HG02678 (cell line): ENCODE results near the gene ANKRD44.

Experiments used
- ATAC-seq: cut with Tn5 transposase; IDR thresholded peaks from one replicate; pipeline ENCODE4 v1.9.1; 2021; ENCODE audit warnings: mild to moderate bottlenecking, moderate library complexity; ENCODE audit not compliant: unreplicated experiment

Gene ANKRD44

GRCh38 chr2:197265036-197265435 is 45.5 kb downstream of the ANKRD44 start:
- ATAC-seq: no peak

- no peak for ATAC-seq
Observed at GRCh38 chr2:197264332-197264731, 46.2 kb downstream of the ANKRD44 start.

- no peak for ATAC-seq
Observed at GRCh38 chr2:197263077-197263476, 47.5 kb downstream of the ANKRD44 start.

GRCh38 chr2:197261808-197262226 is 48.8 kb downstream of the ANKRD44 start:
- ATAC-seq: peak; percentile 48

GRCh38 chr2:197259470-197259999 is 51.0 kb downstream of the ANKRD44 start:
- ATAC-seq: peak; percentile 21

GRCh38 chr2:197258580-197258979 is 52.0 kb downstream of the ANKRD44 start:
- no peak for ATAC-seq

GRCh38 chr2:197256547-197257170 is 53.9 kb downstream of the ANKRD44 start:
- ATAC-seq: no peak

- ATAC-seq: no peak
Observed at GRCh38 chr2:197256021-197256420, 54.6 kb downstream of the ANKRD44 start.

- peak; percentile 91 for ATAC-seq
Observed at GRCh38 chr2:197255543-197255942, 55.0 kb downstream of the ANKRD44 start.

- peak; percentile 23 for ATAC-seq
Observed at GRCh38 chr2:197254776-197255530, 55.6 kb downstream of the ANKRD44 start.

GRCh38 chr2:197251576-197251975 is 59.0 kb downstream of the ANKRD44 start:
- no peak for ATAC-seq

GRCh38 chr2:197251163-197251562 is 59.4 kb downstream of the ANKRD44 start:
- no peak for ATAC-seq

- no peak for ATAC-seq
Observed at GRCh38 chr2:197250084-197250397, 60.5 kb downstream of the ANKRD44 start.

- ATAC-seq: no peak
Observed at GRCh38 chr2:197249381-197250083, 61.0 kb downstream of the ANKRD44 start.

GRCh38 chr2:197248623-197249022 is 62.0 kb downstream of the ANKRD44 start:
- ATAC-seq: peak; percentile 52

- no peak for ATAC-seq
Observed at GRCh38 chr2:197248001-197248401, 62.6 kb downstream of the ANKRD44 start.

- peak; percentile 75 for ATAC-seq
Observed at GRCh38 chr2:197247083-197247482, 63.5 kb downstream of the ANKRD44 start.

- no peak for ATAC-seq
Observed at GRCh38 chr2:197245829-197246804, 64.5 kb downstream of the ANKRD44 start.

GRCh38 chr2:197244349-197244748 is 66.2 kb downstream of the ANKRD44 start:
- no peak for ATAC-seq

GRCh38 chr2:197242719-197243118 is 67.9 kb downstream of the ANKRD44 start:
- no peak for ATAC-seq

GRCh38 chr2:197241596-197241995 is 69.0 kb downstream of the ANKRD44 start:
- no peak for ATAC-seq
